ENCODE data around the gene GPR50.

Gene GPR50

GRCh38 chrX:151176231-151176750 lies at the start of gene GPR50:
GPR50 (plus strand) TSS chrX:151176584; CDS start chrX:151176722, 138 bp downstream.
- TF ChIP-seq CREB5 (CRISPR knock-in tag; IDR thresholded peaks at IDR 0.05; ENCODE audit: low read depth) (no peak), ESRRG (CRISPR knock-in tag; IDR thresholded peaks at IDR 0.05) (no peak), ARNTL (CRISPR knock-in tag; IDR thresholded peaks at IDR 0.05; ENCODE audit: borderline replicate concordance, low read depth) (no peak), BACH2 (CRISPR knock-in tag; IDR thresholded peaks at IDR 0.05; ENCODE audit: borderline replicate concordance) (no peak), ZC3H10 (CRISPR knock-in tag; IDR thresholded peaks at IDR 0.05) (no peak), SNAI2 (CRISPR knock-in tag; IDR thresholded peaks at IDR 0.05) (no peak), ZNF8 (CRISPR knock-in tag; IDR thresholded peaks at IDR 0.05) (no peak)
- TF ChIP-seq, protein P1, sequence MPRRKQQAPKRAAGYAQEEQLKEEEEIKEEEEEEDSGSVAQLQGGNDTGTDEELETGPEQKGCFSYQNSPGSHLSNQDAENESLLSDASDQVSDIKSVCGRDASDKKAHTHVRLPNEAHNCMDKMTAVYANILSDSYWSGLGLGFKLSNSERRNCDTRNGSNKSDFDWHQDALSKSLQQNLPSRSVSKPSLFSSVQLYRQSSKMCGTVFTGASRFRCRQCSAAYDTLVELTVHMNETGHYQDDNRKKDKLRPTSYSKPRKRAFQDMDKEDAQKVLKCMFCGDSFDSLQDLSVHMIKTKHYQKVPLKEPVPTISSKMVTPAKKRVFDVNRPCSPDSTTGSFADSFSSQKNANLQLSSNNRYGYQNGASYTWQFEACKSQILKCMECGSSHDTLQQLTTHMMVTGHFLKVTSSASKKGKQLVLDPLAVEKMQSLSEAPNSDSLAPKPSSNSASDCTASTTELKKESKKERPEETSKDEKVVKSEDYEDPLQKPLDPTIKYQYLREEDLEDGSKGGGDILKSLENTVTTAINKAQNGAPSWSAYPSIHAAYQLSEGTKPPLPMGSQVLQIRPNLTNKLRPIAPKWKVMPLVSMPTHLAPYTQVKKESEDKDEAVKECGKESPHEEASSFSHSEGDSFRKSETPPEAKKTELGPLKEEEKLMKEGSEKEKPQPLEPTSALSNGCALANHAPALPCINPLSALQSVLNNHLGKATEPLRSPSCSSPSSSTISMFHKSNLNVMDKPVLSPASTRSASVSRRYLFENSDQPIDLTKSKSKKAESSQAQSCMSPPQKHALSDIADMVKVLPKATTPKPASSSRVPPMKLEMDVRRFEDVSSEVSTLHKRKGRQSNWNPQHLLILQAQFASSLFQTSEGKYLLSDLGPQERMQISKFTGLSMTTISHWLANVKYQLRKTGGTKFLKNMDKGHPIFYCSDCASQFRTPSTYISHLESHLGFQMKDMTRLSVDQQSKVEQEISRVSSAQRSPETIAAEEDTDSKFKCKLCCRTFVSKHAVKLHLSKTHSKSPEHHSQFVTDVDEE (CRISPR knock-in tag; IDR thresholded peaks at IDR 0.05): no peak
- TF ChIP-seq, protein P2, sequence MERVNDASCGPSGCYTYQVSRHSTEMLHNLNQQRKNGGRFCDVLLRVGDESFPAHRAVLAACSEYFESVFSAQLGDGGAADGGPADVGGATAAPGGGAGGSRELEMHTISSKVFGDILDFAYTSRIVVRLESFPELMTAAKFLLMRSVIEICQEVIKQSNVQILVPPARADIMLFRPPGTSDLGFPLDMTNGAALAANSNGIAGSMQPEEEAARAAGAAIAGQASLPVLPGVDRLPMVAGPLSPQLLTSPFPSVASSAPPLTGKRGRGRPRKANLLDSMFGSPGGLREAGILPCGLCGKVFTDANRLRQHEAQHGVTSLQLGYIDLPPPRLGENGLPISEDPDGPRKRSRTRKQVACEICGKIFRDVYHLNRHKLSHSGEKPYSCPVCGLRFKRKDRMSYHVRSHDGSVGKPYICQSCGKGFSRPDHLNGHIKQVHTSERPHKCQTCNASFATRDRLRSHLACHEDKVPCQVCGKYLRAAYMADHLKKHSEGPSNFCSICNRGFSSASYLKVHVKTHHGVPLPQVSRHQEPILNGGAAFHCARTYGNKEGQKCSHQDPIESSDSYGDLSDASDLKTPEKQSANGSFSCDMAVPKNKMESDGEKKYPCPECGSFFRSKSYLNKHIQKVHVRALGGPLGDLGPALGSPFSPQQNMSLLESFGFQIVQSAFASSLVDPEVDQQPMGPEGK (CRISPR knock-in tag; IDR thresholded peaks at IDR 0.05; ENCODE audit: borderline replicate concordance): no peak
- ATAC-seq: no peak

GRCh38 chrX:151132531-151132930 lies 43.9 kb upstream of the GPR50 start:
- ATAC-seq: no peak
- no peak for TF ChIP-seq SNAI2 (CRISPR knock-in tag; IDR thresholded peaks at IDR 0.05)
- TF ChIP-seq ZNF565 (CRISPR knock-in tag; conservative IDR thresholded peaks at IDR 0.05; ENCODE audit: low read depth): no peak

- TF ChIP-seq ZNF565 (CRISPR knock-in tag; conservative IDR thresholded peaks at IDR 0.05; ENCODE audit: low read depth) (no peak), ISL1 (CRISPR knock-in tag; IDR thresholded peaks at IDR 0.05) (no peak), SNAI2 (CRISPR knock-in tag; IDR thresholded peaks at IDR 0.05) (no peak), ZFP3 (CRISPR knock-in tag; IDR thresholded peaks at IDR 0.05) (no peak), CREB5 (CRISPR knock-in tag; IDR thresholded peaks at IDR 0.05; ENCODE audit: low read depth) (no peak), OSR1 (CRISPR knock-in tag; IDR thresholded peaks at IDR 0.05) (no peak)
- peak; percentile 97 for ATAC-seq
These were observed 24.6 kb upstream of the GPR50 start for GRCh38 chrX:151151665-151152267.

DNA sequence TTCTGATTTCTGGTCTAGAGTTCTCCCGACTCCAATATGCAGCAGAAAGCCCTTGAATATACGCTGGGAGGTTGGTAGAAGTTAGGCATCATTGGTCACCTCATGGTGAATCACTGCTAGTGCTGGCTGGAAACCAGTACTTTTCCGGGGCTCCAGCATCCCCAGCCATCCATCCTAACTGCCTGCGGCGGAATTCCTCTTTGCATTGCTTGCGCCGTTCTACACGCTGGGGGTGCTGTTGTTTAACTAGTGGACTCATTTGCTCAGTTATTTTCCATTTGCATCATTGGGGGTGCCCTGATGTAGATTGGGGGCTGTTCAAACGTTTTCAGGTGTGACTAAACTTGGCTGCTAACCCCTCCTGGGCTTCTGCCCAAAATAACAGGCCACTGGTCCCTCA lies 23.3 kb upstream of the GPR50 start:
- peak; percentile 68 for ATAC-seq
- TF ChIP-seq, protein P3, sequence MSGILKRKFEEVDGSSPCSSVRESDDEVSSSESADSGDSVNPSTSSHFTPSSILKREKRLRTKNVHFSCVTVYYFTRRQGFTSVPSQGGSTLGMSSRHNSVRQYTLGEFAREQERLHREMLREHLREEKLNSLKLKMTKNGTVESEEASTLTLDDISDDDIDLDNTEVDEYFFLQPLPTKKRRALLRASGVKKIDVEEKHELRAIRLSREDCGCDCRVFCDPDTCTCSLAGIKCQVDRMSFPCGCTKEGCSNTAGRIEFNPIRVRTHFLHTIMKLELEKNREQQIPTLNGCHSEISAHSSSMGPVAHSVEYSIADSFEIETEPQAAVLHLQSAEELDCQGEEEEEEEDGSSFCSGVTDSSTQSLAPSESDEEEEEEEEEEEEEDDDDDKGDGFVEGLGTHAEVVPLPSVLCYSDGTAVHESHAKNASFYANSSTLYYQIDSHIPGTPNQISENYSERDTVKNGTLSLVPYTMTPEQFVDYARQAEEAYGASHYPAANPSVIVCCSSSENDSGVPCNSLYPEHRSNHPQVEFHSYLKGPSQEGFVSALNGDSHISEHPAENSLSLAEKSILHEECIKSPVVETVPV (CRISPR knock-in tag; IDR thresholded peaks at IDR 0.05): no peak
- TF ChIP-seq CSDC2 (CRISPR knock-in tag; IDR thresholded peaks at IDR 0.05): no peak
- TF ChIP-seq TOX (CRISPR knock-in tag; IDR thresholded peaks at IDR 0.05; ENCODE audit: borderline replicate concordance): no peak
- TF ChIP-seq, protein P2 (CRISPR knock-in tag; IDR thresholded peaks at IDR 0.05; ENCODE audit: borderline replicate concordance): no peak
- TF ChIP-seq ZNF70 (CRISPR knock-in tag; IDR thresholded peaks at IDR 0.05): no peak
- TF ChIP-seq, protein P4, sequence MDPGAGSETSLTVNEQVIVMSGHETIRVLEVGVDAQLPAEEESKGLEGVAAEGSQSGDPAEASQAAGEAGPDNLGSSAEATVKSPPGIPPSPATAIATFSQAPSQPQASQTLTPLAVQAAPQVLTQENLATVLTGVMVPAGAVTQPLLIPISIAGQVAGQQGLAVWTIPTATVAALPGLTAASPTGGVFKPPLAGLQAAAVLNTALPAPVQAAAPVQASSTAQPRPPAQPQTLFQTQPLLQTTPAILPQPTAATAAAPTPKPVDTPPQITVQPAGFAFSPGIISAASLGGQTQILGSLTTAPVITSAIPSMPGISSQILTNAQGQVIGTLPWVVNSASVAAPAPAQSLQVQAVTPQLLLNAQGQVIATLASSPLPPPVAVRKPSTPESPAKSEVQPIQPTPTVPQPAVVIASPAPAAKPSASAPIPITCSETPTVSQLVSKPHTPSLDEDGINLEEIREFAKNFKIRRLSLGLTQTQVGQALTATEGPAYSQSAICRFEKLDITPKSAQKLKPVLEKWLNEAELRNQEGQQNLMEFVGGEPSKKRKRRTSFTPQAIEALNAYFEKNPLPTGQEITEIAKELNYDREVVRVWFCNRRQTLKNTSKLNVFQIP (CRISPR knock-in tag; IDR thresholded peaks at IDR 0.05; ENCODE audit: borderline replicate concordance, low read depth): no peak
- no peak for TF ChIP-seq ZNF565 (CRISPR knock-in tag; conservative IDR thresholded peaks at IDR 0.05; ENCODE audit: low read depth)
- TF ChIP-seq CREB5 (CRISPR knock-in tag; IDR thresholded peaks at IDR 0.05; ENCODE audit: low read depth): no peak
- no peak for TF ChIP-seq ZFP3 (CRISPR knock-in tag; IDR thresholded peaks at IDR 0.05)
- TF ChIP-seq BACH2 (CRISPR knock-in tag; IDR thresholded peaks at IDR 0.05; ENCODE audit: borderline replicate concordance): no peak
